Measurements from ENCODE around the gene PAPLN. TPM values are rescaled to one million over a fixed set of nuclear protein-coding genes. Genes with fewer than 3 reads are reported as not detected.

PAPLN gene
- total and polyA plus RNA-seq, 2 of the 8 experiments (the other 6 are each of a cell fraction or from before 2014, with no cell fraction given): 14.8 to 25.6 TPM

DNA sequence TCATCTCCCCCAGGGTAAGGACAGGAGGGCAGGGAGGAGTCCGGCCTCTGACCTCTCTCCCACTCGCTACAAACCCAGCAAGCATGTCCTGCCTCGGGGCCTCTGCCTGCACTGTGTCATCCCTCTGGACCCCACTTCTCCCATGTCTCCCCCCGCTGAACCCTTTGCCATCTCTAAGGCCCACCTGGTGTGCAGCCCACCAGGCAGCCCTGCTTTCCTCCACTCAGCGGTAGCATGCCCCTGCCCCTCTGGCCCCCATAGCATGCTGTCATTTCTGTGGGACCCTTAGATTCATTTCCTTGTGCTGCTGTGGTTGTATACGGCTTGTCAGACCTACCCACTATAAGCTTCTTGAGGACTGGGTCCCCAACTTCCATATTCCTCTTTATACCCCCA is 17.7 kb downstream of the PAPLN start:
- H3K18ac ChIP-seq (ENCODE audit: extremely low read depth, low read length): no peak overlapping the region
- H3K79me2 ChIP-seq (ENCODE audit: control insufficient read depth in 1 of 2, insufficient read depth in 2 of 2, low read length in 2 of 2): no peaks in the 10 kb centered on the region
- no peak overlapping the region for H2BK12ac ChIP-seq (ENCODE audit: low read depth, low read length)
- H2BK120ac ChIP-seq (replicated peaks; ENCODE audit: low read depth, low read length): no peak overlapping the region
- H3K23ac ChIP-seq (ENCODE audit: insufficient read length): no peak overlapping the region
- H2AK5ac ChIP-seq (ENCODE audit: low read depth, low read length): no peak overlapping the region
- WGBS, 2 experiments (ENCODE audit: extremely low coverage in 1 of 2, insufficient coverage in 1 of 2, insufficient read length in 1 of 2, insufficient replicate concordance in 2 of 2, low coverage in 1 of 2, low lambda C conversion rate in 2 of 2, missing lambda C conversion rate in 1 of 2): 92% methylated on average over 6 of the region's 6 CpGs; no CpG with 5 or more reads in 1 of the 2 experiments
- no peaks in the 10 kb centered on the region for H3K23me2 ChIP-seq (ENCODE audit: low read depth, low read length)
- ChIA-PET POLR2A (ENCODE audit: partially characterized antibody) (interaction anchor here (0.6 kb wide), 1 partner anchor 16 kb away, joined by 3 read pairs; no protein-coding TSS in a partner anchor), CTCF (ENCODE audit: partially characterized antibody) (no interaction called here)
- H4K20me1 ChIP-seq (replicated peaks in 1 of 2; ENCODE audit: control insufficient read depth in 1 of 2, insufficient read depth in 2 of 2, low read length in 2 of 2): peaks cover 0 to 7% of the 10 kb centered on the region in 2 experiments
- H3K79me1 ChIP-seq (ENCODE audit: low read depth, low read length): no peaks in the 10 kb centered on the region
- no peak overlapping the region for H2BK15ac ChIP-seq (ENCODE audit: low read length)
- no peak overlapping the region for H4K91ac ChIP-seq (replicated peaks; ENCODE audit: insufficient read length, low read length)
- no peak overlapping the region for H3K9ac ChIP-seq (replicated peaks in 1 of 4; ENCODE audit: extremely low read depth in 1 of 4, low read depth in 3 of 4, low read length in 3 of 4)
- TF ChIP-seq ATF3 (IDR thresholded peaks at IDR 0.05; ENCODE audit: insufficient read depth, low read depth, low read length) (no peak), TEAD4 (IDR thresholded peaks at IDR 0.05; ENCODE audit: low read depth, low read length) (no peak), EGR1 (IDR thresholded peaks at IDR 0.05; ENCODE audit: borderline replicate concordance, low read depth, low read length) (no peak)
- TF ChIP-seq, protein P1, sequence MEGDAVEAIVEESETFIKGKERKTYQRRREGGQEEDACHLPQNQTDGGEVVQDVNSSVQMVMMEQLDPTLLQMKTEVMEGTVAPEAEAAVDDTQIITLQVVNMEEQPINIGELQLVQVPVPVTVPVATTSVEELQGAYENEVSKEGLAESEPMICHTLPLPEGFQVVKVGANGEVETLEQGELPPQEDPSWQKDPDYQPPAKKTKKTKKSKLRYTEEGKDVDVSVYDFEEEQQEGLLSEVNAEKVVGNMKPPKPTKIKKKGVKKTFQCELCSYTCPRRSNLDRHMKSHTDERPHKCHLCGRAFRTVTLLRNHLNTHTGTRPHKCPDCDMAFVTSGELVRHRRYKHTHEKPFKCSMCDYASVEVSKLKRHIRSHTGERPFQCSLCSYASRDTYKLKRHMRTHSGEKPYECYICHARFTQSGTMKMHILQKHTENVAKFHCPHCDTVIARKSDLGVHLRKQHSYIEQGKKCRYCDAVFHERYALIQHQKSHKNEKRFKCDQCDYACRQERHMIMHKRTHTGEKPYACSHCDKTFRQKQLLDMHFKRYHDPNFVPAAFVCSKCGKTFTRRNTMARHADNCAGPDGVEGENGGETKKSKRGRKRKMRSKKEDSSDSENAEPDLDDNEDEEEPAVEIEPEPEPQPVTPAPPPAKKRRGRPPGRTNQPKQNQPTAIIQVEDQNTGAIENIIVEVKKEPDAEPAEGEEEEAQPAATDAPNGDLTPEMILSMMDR (IDR thresholded peaks at IDR 0.05; ENCODE audit: control extremely low read depth in 1 of 3, insufficient read depth in 1 of 3, low read depth in 1 of 3, low read length in 3 of 3): no peak
- no peak overlapping the region for H3K56ac ChIP-seq (replicated peaks; ENCODE audit: insufficient read length, low read depth, low read length)
- no peak overlapping the region for H2AFZ ChIP-seq (ENCODE audit: low read length)
- no peak overlapping the region; a peak in 1 of 4 replicates for H3K4me2 ChIP-seq (ENCODE audit: insufficient read depth in 1 of 2, low read depth in 2 of 2, low read length in 2 of 2)
- H3K4ac ChIP-seq (replicated peaks; ENCODE audit: insufficient read length, low read depth, low read length): no peak overlapping the region
- H3K14ac ChIP-seq (ENCODE audit: insufficient read length): no peak overlapping the region
- H3K36me3 ChIP-seq (ENCODE audit: control insufficient read depth in 2 of 4, insufficient read depth in 4 of 4, low read length in 3 of 4): peaks cover 0 to 16% (median 9%) of the 10 kb centered on the region in 4 experiments; a peak in 5 of 8 replicates
- FAIRE-seq (no peak), DNase-seq (ENCODE audit: low read depth in 1 of 2, low spot score in 2 of 2) (no peak)
- H4K5ac ChIP-seq (ENCODE audit: insufficient read length, low read depth, low read length): no peak overlapping the region
- no peak overlapping the region; the same call in 1 of the 2 replicates for H4K8ac ChIP-seq (ENCODE audit: extremely low read depth, insufficient read depth, low read length)
- H2BK20ac ChIP-seq (ENCODE audit: low read length): no peak overlapping the region
- H2BK5ac ChIP-seq (ENCODE audit: low read depth, low read length): no peak overlapping the region
- H3K27ac ChIP-seq (ENCODE audit: low read depth, low read length): no peak overlapping the region
- H3K9me3 ChIP-seq (ENCODE audit: insufficient read depth in 2 of 2, low read depth in 1 of 2, low read length in 1 of 2): no peaks in the 10 kb centered on the region
- no peak overlapping the region for H3K4me3 ChIP-seq (ENCODE audit: extremely low read depth in 1 of 4, insufficient read depth in 2 of 4, low read depth in 3 of 4, low read length in 4 of 4)
- no peaks in the 10 kb centered on the region for H3K4me1 ChIP-seq (replicated peaks in 1 of 4; ENCODE audit: control insufficient read depth in 3 of 4, insufficient read depth in 4 of 4, low read length in 3 of 4)
- H3K27me3 ChIP-seq (replicated peaks in 1 of 4; ENCODE audit: control insufficient read depth in 3 of 4, extremely low read depth in 1 of 4, insufficient read depth in 3 of 4, low read length in 3 of 4): no peaks in the 10 kb centered on the region

Data from H1 (cell line).